HG03097 (cell line): ENCODE results near the gene CENPT.

Experiments
- ATAC-seq: cut with Tn5 transposase; IDR thresholded peaks from one replicate; pipeline ENCODE4 v1.9.1; 2021; ENCODE audit not compliant: unreplicated experiment, low FRiP score

CENPT gene

DNA sequence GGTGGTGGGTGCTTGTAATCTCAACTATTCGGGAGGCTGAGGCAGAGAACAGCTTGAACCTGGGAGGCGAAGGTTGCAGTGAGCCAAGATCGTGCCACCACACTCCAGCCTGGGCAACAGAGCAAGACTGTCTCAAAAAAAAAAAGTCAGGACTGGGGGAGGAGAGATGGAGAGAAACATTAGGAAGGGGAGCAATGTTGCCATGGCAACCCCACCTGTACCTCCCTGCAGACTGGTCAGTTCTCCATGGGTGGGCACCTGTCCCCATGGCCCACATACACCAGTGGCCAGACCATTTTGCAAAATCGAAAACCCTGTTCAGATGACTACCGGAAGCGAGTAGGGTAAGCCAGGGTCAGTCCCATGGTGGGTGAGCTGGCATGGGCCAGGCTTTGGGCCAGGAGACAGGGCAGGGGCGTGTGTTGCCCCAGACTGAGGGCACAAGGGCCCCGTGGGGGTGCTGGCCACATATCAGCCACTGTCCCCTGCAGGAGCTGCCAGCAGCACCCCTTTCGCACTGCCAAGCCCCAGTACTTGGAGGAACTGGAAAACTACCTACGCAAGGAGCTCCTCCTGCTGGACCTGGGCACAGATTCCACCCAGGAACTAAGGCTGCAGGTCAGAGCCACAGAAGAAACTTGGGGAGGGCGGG, 26.8 kb downstream of the CENPT start:
- no peak for ATAC-seq

DNA sequence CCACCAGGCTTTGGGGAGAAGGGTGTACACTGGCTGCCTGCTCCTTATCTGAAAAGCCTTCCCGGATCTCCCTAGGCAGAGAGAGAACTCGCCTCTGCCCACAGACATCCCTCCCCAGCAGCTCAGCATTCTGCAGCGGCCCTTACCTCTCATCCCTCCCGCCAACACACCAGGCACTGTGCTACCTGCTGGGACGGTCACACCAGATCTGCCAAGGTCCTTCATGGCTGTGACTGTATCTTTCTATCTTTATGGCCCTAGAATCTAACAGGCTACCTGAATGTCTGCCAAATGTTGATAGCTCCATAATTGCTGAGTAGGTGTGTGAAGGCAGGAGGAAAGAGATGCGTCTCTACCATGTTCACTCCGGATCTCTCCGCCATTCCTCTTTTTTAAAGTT, 32.9 kb downstream of the CENPT start:
- no peak for ATAC-seq

DNA sequence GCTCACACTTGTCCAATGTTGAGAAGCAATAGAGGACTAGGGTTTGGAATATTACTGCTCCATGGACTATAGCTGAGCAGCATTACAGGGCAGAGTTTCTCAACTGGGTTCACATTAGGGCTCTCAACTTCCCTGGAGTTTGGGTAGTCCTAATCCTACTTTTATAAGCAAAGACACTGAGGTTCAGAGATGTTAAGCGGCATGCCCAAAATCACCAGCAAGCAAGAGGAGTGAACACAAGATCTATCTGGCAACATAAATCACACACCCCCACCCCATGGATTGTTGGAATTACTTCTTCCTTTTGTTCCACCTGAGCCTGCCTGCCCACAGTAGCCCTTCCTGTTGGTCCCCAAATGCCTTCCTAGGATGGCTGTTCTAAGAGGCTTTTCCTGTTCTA, 35.6 kb downstream of the CENPT start:
- ATAC-seq = no peak

DNA sequence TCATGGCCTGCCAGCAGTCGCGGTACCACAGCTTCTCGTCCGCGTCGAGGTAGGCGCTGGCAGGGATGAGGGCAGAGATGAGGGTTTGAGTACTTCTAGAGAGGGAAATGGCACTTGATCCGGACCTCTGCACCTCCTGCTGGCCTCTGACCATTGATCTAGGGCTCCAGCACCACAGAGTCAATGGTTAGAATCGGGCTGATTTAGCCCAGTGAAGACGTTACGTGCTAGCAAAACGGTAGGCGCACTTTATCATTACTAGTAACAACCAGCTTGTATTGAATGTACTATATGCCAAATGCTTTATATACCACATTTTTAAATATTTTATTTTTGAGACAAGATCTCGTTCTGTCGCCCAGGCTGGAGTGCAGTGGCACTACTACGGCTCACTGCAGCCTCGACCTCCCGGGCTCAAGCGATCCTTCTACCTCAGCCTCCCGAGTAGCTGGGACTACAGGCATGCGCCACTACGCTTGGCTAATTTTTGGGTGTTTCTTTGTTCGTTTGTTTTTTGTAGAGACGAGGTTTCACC, 40.3 kb downstream of the CENPT start:
- no peak for ATAC-seq

DNA sequence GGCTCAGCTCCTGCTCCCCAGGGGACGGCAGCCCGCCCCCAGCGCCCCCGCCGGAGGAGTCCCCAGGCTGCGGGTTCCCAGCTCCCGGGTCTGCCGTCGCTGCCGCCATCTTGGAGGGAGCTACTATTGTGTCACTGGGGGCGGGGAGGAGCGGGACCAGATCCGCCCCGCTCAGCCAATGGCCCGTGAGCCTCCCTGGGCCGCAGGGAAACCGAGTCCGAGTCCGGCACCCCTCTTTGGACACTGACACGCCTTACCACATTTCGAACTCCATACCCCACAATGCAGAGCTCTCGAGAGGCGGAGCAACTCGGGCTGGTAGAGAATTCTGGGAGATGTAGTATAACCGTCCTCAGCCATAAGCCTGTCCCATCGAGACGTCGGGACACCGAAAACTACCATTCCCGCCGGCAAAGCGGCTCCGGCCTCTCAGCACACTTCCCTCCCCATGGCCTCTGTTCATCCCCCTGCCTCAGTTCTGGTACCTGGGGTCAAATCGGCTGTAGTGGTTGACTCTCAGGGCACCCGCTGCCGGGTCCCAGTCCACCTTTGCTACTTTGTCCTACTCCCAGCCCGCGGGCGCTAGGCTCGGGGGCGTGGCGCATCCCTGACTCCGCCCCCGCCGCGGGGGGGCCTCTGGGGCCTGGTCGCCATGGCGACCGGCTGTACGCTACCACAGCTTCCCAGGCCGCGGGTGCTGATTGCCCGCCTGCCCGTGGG, 40.9 kb downstream of the CENPT start, which contains the start of the genes RANBP10 and TSNAXIP1:
RANBP10 (minus strand) TSS at position 133 of the 720 bp plus-strand sequence; CDS start at position 109, 24 bp downstream.
TSNAXIP1 (plus strand) TSS at position 462 of the 720 bp plus-strand sequence. CDS start 261 bp downstream, outside the sequence.
- peak; percentile 92 for ATAC-seq

DNA sequence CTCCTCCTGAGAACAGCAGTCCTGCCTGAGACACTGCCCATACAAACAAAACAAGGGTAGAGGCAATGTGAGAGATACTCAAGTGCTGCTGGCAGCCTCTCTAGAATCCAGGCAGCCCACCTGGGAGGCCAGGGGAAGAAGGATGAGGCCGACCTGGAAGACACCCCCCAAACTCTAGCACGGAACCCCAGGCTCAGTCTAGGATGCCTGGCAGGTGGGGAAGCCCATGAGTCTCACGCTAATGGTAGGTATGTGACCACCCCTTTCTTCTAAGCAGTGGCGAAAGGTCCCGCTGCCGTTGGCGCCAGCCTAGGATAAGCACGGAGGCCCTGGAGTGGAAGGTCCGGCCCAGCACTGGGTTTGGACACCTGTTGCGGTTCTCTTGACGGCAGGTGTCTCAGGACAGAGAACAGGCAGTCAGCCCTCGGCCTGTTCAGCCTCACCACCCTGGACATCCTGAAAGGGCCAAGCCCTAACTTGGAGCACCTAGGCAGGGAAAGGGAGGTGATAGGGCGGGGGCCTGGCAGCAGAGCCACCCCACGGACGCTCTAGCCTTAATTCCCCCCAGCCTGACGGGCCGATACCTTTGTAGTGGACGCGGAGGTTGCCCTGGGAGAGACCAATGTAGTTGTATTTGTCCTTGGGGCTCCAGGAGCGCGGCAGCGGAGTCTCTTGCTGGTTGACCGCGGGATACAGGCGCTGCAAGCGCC, 41.6 kb downstream of the CENPT start:
- no peak for ATAC-seq

DNA sequence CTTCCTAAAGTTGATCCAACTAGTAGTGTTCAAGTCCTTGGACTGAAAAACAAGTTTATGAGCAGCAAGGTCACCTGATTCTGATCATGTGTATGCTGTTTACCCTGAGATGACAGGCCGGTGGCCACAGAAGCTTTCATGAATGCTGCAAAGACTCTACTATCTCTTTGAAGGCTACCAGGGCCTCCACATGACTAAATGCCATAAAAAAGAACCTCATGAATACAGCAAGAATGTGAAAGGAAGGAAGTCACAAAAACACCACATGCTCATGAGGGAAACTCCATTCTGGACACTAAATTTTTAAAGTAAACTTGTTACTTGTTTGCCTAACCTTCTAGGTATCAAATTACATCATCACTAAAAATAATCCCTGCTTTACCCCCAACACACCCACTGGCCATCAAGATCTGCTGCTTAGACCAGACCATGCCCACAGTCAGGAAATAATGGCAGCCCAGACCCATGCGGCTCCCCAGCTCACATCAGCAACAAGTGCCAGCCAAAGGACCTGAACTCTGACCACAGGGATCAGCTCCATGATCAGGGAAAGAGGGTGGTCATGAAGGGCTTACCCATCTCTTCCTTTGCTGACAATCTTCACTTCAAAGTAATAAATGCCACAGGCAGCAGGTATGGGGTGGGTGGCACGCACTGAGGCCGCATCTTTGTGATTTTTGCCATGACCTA, 42.5 kb downstream of the CENPT start:
- ATAC-seq = no peak

DNA sequence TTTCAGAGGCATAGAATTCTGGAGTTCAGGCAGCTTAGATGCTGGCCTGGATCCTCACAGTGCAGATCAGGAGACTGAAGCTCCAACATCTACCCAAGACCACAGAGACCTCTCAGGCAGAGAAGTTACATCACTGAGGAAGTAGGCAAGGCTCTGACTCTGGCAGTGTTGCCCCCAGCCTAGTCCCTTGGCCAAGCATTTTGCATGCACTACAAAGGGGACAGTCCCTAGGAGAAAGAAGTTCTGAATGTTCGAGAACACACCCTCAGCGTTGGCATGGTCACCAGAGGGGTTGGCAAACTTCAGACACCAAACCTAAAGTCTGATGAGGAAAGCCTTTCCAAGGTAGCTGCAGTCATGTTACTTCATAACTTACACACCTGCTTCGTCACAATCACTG, 43.6 kb downstream of the CENPT start:
- ATAC-seq = no peak

DNA sequence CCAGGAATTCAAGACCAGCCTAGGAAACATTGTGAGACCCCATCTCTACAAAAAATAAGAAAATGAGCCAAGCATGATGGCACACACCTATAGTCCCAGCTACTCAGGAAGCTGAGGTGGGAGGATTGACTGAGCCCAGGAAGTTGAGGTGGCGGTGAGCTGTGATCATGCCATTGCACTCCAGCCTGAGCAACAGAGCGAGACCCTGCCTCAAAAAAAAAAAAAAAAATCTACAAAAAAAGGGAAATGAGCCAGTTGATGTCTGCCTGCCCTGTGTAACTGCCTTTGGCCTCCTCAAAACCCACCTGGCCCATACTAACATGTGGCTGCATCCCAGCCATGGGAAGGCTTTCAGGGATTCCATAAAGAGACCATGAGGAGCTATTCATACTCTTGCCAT, 45.6 kb downstream of the CENPT start:
- ATAC-seq = no peak

DNA sequence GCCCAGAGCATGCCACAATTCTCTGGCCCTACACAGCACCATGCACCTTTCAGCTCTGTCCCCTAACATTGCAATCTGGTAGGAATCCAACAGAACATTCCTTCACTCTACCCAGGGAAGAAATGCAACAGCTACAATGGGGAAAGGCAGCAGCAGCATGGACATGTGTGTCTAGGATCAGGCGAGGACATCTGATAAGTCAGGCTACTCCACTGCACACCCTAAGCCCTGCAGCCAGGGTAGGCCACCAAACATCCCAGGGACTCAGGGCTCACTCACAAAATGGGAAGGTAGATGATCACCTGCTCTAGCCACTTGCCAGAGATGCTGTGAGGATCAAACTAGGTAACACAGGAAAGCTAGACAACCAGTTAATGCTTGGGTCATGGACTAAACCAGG, 46.3 kb downstream of the CENPT start:
- no peak for ATAC-seq

DNA sequence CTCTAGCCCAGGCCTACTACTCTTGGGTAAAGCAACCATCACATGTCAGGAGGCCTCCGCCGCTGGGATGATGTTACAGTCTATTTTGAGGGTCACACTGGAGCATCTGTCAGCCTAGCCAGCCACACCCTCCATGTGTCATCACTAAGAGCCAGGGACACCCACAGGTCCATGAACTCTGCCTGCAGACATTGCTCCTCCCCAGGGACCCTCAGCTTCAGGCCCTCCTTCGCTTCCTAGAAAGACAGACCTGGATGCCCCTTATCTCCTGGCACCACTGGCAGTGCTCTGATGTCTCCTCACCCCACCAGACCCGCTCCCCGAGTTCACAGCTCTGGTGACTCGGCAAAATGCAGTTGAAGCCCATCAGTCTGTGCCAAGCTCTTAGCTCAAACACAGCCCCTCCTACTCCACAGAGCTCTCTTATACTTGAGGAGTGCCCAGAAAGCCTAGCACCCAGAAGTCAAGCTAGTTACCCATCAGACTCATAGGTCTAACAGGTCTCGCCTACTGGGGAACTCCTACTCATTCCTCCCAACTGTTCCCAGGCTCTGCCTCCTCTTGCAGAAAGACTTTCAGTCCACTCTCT, 47.1 kb downstream of the CENPT start:
- no peak for ATAC-seq

DNA sequence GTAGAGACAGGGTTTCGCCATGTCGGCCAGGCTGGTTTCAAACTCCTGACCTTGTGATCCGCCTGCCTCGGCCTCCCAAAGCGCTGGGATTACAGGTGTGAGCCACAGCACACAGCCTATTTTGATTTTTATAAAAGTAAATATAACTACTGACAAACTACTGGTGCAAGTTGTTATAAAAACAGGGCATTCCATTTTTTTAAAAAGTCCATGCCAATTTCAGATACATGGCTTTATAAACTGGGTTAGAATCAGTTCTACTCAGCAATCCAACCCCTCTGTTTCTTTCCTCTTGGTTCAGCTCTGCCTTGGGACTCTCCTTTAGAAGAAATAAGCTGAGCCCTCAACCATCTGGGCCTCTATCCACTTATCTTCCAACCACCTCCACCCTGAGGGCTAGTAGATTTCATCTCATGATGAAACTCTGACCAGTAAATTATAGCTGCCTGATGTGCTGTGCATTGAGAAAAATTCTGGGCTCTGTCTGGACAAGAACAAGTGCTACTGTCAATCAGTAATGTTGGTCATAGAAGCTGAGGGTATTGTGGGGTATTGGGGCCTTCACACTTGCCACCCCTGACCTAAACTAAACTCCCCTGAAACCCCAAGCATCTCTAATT, 51.3 kb downstream of the CENPT start:
- no peak for ATAC-seq

DNA sequence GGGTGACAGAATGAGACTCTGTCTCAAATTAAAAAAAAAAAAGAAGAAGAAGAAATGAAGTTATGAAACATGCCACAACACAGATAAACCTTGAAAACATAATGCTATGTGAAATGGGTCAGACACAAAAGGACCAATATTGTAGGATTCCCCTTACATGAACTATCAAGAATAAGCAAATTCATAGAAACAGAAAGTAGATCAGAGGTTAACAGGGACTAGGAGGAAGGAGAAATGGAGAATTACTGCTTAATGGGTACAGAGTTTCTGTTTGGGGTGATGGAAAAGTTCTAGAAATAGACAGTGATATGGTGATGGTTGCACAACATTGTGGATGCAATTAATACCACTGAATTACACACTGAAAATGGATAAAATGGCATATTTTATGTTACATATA, 57.4 kb downstream of the CENPT start:
- no peak for ATAC-seq

DNA sequence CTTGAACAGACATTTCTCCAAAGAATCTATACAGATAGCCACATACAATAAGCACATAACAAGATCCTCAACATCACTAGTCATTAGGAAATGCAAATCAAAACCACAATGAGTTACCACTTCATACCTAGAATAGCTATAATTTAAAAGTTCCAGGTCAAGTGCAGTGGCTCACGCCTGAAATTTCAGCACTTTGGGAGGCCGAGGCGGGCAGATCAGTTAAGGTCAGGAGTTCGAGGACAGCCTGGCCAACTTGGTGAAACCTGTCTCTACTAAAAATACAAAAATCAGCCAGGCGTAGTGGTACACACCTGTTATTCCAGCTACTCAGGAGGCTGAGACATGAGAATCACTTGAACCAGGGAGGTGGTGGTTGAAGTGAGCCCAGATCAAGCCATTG, 61.0 kb downstream of the CENPT start:
- no peak for ATAC-seq

DNA sequence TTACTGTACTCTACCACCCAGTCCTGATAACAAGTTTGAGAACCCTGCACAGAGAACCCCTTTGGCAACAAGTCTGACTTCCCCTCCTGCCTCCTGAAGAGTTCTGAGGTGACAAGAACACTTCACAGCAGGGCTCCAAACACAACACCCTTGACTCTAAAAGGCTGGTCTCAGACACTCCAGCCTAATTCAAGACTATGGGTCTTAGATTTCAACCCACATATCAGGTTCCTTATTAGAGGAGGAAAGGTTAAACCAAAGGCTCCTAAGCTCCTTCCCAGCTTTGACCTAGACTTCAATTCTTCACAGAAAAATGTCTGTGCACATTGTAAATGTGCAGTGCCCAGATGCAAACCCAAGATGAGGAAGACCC, 64.2 kb downstream of the CENPT start:
- ATAC-seq = no peak

DNA sequence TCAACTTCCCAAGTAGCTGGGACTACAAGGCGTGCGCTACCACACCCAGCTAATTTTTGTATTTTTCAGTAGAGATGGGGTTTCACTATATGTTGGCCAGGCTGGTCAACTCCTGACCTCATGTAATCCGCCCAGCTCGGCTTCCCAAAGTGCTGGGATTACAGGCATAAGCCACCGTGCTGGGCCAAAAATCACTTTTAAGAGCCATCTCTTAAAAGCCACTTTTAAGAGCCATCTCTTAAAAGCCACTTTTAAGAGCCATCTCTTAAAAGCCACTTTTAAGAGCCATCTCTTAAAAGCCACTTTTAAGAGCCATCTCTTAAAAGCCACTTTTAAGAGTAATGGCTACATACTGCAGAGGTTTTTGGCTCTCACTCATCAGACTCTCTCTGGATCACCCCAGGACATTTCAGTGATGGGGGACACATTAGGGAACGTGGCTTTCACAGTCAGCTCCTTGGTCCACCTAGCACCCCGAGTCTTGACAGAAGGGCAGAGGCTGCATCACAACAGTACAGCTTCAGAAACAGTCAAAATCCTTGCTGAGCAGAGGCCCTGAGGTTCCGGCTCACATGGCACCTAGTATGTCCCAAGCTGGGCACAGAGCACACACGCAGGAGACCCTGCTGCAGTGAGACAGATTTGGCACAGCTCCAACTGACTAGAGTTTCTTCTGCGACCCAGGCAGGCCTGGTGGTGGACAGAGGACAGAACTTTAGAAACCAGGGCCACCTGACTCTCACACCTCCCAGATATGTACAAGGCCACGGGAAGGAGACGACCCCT, 64.7 kb downstream of the CENPT start:
- no peak for ATAC-seq

DNA sequence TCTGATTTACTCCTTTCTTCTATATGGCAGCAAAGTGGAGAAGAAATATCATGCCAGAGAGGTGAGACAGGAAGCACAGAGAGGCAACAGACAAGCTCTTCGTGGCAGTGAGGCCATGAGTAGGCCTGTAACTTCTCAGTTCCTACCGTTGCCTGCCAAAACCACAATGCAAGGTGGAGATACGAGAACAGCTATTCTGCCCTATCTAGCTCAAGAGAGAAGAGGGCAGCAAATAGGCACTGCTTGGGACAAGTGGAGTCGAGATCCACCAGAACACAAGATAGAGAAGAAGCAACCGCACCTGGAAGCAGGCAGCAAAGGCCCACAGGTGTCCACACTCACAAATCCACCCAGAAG, 66.0 kb downstream of the CENPT start:
- ATAC-seq = no peak

DNA sequence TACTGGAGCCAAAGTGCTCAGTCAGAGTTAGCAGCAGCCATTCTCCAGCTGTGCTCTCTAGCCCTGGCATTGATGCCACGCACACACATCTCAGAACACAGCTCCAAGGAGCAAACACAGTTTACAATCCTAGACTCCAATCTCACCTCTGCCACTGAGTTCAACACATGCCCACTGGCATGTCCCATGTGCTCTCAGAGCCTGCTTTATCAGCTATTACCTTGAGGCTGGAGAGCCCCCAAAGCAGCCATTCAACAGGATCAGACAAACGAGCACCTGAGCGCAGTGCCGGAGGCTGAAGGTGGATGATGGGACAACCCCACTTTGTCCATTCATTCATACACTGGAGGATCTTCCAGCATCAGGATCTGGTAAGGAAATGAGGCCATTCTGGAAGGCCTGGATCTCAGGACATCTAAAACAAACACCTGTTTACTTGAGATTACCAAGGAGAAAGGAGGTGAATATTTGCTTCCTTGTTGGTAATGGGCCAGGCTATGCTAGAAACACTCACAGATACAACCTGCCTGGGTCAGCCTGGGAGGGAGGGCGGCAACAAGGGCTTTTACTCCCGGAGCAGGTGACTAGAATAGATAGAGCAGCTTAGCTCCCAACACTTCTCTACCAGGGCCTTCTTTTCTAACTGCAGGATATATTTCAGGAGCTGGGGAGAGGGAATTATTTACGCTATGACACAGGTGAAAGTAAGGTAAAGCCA, 66.5 kb downstream of the CENPT start:
- ATAC-seq = no peak
